Thyroid gland (tissue), 4 donors: Measurements from ENCODE around the gene TRUB2. TPM values are rescaled to one million over a fixed set of nuclear protein-coding genes. Genes with fewer than 3 reads are reported as not detected.

Source experiments
- DNase-seq, 2 donors: peaks; one replicate each; pipeline ENCODE4 v3.0.0-alpha.2; 2019
- H3K27ac ChIP-seq, 3 donors: fragments of 200-600 bp; sonication (generic); 1 replicate in 2 of 3; 2 replicates in 1 of 3; pipeline ENCODE4 v1.5.1; 2016 to 2019; ENCODE audit warnings: mild to moderate bottlenecking in 1 of 3, moderate library complexity in 1 of 3
- H3K27me3 ChIP-seq: fragments of 200-600 bp; sonication (generic); one replicate; pipeline ENCODE4 v1.5.1; 2019
- H3K36me3 ChIP-seq, 2 donors: fragments of 200-600 bp; sonication (generic); one replicate each; pipeline ENCODE4 v1.5.1; 2016 to 2019
- H3K4me1 ChIP-seq, 2 donors: fragments of 200-600 bp; sonication (generic); one replicate each; pipeline ENCODE4 v1.5.1; 2017 to 2019
- H3K4me3 ChIP-seq, 3 donors: fragments of 200-600 bp; sonication (generic); replicated peaks in 1 of 3; 1 replicate in 2 of 3; 2 replicates in 1 of 3; pipeline ENCODE4 v1.5.1; 2016; ENCODE audit warnings: mild to moderate bottlenecking in 1 of 3
- H3K9me3 ChIP-seq: fragments of 200-600 bp; sonication (generic); one replicate; pipeline ENCODE4 v1.5.1; 2017
- POLR2A ChIP-seq, 2 donors: fragments of 450-650 bp; IDR thresholded peaks; one replicate each; pipeline ENCODE4 v1.6.1; 2017; ENCODE audit warnings: antibody characterized with exemption in 2 of 2, mild to moderate bottlenecking in 2 of 2, moderate library complexity in 1 of 2
- WGBS, 2 donors: methylation state at CpG; one replicate each; pipeline ENCODE4 v1.1.5; 2017; 5-methylcytosine and 5-hydroxymethylcytosine counted together
- intact Hi-C: fragments of 100-400 bp; cut with DNase I; formaldehyde crosslinking; loops from one replicate; pipeline ENCODE4 v1.15.1; 2023
- total RNA-seq, 4 donors: library from RNA; depleted of rRNA; stranded (reverse); fragments of >200 nt; gene quantifications; one replicate each; pipeline ENCODE4 v1.2.3, GENCODE V29; 2016
- TF ChIP-seq, protein P1 (sequence below), 6 experiments: fragments of 200-600 bp in 3 of 6; fragments of 450-650 bp in 3 of 6; sonication (generic) in 3 of 6; IDR thresholded peaks; one replicate each; pipeline ENCODE4 v1.5.1; 2016 to 2019; ENCODE audit warnings: antibody characterized with exemption in 6 of 6, mild to moderate bottlenecking in 2 of 6, inconsistent platforms in 1 of 6, moderate library complexity in 1 of 6

The TRUB2 gene
- total RNA-seq, 4 donors from 2014 or later, result 8.3 to 19.2 (median 16.6) TPM

DNA sequence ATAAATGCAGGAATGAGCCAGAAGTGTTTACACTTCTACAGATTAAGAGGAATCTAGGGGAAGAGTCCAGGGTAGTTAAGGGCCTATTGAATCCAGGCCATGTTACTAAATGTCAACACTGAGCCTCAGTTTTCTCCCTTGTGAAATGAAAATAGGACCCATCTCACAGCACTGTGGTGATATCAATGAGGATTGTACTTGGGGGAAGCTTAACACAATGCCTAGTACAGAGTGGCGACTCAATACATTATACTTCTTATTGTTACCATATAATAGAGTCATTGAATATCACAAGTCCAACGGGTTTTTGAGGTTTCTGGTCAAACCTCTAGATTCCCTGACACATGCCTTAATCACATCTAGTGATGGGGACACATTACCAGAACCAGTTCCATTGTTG lies 4.6 kb downstream of the TRUB2 start:
- H3K27ac ChIP-seq, result no peak overlapping the region
- DNase-seq, result no peak
- no peaks in the 10 kb centered on the region for H3K9me3 ChIP-seq
- intact Hi-C loops, result no loop called here
- no peak for TF ChIP-seq POLR2A (IDR thresholded peaks at IDR 0.05)
- TF ChIP-seq, protein P1, sequence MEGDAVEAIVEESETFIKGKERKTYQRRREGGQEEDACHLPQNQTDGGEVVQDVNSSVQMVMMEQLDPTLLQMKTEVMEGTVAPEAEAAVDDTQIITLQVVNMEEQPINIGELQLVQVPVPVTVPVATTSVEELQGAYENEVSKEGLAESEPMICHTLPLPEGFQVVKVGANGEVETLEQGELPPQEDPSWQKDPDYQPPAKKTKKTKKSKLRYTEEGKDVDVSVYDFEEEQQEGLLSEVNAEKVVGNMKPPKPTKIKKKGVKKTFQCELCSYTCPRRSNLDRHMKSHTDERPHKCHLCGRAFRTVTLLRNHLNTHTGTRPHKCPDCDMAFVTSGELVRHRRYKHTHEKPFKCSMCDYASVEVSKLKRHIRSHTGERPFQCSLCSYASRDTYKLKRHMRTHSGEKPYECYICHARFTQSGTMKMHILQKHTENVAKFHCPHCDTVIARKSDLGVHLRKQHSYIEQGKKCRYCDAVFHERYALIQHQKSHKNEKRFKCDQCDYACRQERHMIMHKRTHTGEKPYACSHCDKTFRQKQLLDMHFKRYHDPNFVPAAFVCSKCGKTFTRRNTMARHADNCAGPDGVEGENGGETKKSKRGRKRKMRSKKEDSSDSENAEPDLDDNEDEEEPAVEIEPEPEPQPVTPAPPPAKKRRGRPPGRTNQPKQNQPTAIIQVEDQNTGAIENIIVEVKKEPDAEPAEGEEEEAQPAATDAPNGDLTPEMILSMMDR (IDR thresholded peaks at IDR 0.05), result no peak
- H3K4me1 ChIP-seq, result peaks cover 5 to 7% of the 10 kb centered on the region in 2 donors
- no peak overlapping the region for H3K4me3 ChIP-seq
- WGBS, 2 donors, result 81 to 86% methylated on average over 2 of the region's 2 CpGs
- H3K27me3 ChIP-seq, result no peaks in the 10 kb centered on the region
- H3K36me3 ChIP-seq, result peaks cover 13 to 28% of the 10 kb centered on the region in 2 donors

DNA sequence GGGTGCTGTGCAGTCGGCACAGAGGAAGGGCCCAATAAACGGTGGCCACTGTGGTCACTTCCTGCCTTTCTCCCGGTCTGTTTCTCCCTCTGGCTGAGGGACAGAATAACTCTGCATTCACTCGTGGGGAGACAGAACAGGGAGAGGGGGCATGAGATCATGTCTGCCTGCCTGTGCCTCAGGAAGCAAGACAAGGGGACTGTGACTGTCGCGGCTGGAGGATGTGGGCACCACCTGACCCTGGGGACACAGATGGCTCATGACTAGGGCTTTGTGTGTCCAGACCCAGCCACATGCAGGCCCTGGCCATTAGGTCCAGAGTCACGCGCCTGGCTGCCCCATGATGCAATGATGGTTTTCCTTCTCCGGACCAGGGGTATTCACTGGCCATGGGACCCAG lies 5.8 kb downstream of the TRUB2 start:
- DNase-seq, result no peak
- no peak for TF ChIP-seq POLR2A (IDR thresholded peaks at IDR 0.05)
- no peaks in the 10 kb centered on the region for H3K27me3 ChIP-seq
- no peaks in the 10 kb centered on the region for H3K9me3 ChIP-seq
- 86 to 90% methylated on average over 9 of the region's 9 CpGs for WGBS, 2 donors
- H3K27ac ChIP-seq, result no peak overlapping the region
- peaks cover 1 to 3% of the 10 kb centered on the region in 2 donors for H3K4me1 ChIP-seq
- H3K4me3 ChIP-seq, result no peak overlapping the region
- intact Hi-C loops, result no loop called here
- H3K36me3 ChIP-seq, result peaks cover 13 to 30% of the 10 kb centered on the region in 2 donors

DNA sequence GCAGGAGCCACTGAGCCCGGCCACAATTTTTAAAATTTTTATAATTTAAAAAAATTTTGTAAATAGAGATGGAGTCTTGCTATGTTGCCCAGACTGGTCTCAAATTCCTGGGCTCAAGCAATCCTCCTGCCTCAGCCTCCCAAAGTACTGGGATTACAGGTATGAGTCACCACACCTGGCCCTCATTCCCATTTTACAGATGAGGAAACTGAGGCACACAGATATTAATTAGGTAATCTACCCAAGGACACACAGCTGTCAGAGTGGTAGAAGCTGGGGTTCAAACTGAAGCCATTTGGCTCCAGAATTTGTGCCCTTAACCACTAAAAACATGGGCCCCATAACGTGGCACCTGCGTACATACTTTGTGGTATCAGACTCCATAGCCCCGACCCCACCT lies 7.5 kb downstream of the TRUB2 start:
- 95 to 97% methylated on average over 4 of the region's 4 CpGs for WGBS, 2 donors
- no peak for DNase-seq
- H3K4me3 ChIP-seq, result no peak overlapping the region
- H3K27ac ChIP-seq, result no peak overlapping the region
- intact Hi-C loops, result no loop called here
- H3K4me1 ChIP-seq, result no peaks in the 10 kb centered on the region
- no peak for TF ChIP-seq POLR2A (IDR thresholded peaks at IDR 0.05)
- TF ChIP-seq, protein P1 (IDR thresholded peaks at IDR 0.05), result no peak
- H3K36me3 ChIP-seq, result peaks cover 29 to 46% of the 10 kb centered on the region in 2 donors
- H3K27me3 ChIP-seq, result no peaks in the 10 kb centered on the region
- no peaks in the 10 kb centered on the region for H3K9me3 ChIP-seq

DNA sequence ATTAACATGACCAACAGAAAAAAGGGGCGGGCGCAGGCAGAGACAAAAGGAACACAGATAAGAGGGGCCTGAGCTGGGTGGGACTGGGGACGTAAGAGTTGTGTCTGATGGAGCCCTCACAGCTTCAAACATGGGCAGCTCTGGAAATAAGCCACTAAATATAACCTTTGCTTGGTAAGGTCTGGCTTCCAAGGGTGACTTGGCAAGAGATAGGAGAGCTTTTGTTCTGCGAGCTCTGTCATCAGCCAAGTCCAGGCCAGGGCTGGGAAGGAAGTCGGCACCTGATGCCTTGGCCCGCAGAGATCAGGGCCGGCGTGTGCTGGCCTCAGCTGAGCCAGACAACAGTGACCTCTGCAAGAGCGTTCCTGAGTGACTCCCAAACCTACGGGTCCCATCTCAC lies 11.8 kb downstream of the TRUB2 start:
- H3K4me1 ChIP-seq, result no peaks in the 10 kb centered on the region
- no peak for DNase-seq
- intact Hi-C loops, result no loop called here
- no peak overlapping the region for H3K27ac ChIP-seq
- H3K4me3 ChIP-seq, result no peak overlapping the region
- no peak for TF ChIP-seq POLR2A (IDR thresholded peaks at IDR 0.05)
- TF ChIP-seq, protein P1 (IDR thresholded peaks at IDR 0.05), result no peak
- WGBS, 2 donors, result 80 to 84% methylated on average over 10 of the region's 10 CpGs
- no peaks in the 10 kb centered on the region for H3K9me3 ChIP-seq
- no peaks in the 10 kb centered on the region for H3K27me3 ChIP-seq
- peaks cover 32 to 36% of the 10 kb centered on the region in 2 donors for H3K36me3 ChIP-seq

DNA sequence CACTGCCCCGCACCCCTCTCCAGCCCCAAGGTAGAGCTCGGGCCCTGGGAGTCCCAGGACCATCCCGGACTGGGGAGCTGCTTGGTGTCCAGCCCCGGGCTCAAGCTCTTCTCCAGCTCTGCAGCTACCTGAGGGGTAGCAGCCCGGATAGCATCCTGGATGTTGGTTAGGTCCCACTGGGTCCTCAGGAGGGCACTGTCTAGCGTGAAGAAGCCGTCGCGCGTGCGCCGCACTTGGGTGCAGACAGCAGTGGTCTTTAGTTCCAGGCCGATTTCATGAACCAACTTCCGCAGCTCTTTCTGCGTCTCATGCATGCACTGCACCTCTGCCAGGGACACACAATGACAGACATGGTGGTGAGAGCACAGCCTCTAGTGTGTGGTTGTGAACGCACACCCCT lies 12.7 kb downstream of the TRUB2 start:
- TF ChIP-seq POLR2A (IDR thresholded peaks at IDR 0.05), result no peak
- TF ChIP-seq, protein P1 (IDR thresholded peaks at IDR 0.05), result no peak
- Histone ChIP-seq H3K4me1 (no peaks in the 10 kb centered on the region), H3K27ac (no peak overlapping the region), H3K4me3 (no peak overlapping the region), H3K36me3 (peaks cover 24 to 31% of the 10 kb centered on the region in 2 donors), H3K9me3 (no peaks in the 10 kb centered on the region), H3K27me3 (no peaks in the 10 kb centered on the region)
- intact Hi-C loops, result no loop called here
- 95 to 98% methylated on average over 13 to 15 of the region's 16 CpGs for WGBS, 2 donors
- DNase-seq, result no peak

DNA sequence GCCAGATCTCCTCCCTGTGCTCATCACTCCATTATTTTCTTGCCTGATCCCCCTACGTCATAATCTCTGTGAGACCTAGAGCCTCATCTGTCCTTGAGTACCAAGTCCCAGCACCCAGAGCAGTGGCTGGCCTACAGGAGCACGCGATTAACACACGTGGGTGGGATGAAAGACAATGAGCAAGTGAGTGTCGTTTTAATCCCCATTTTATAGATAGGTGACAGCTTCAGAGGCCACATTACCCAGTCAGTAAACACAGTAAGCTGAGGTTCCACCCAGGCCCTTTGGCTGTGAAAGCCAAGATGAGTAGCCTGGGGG lies 17.3 kb downstream of the TRUB2 start:
- Histone ChIP-seq H3K4me1 (no peaks in the 10 kb centered on the region), H3K27me3 (no peaks in the 10 kb centered on the region), H3K9me3 (no peaks in the 10 kb centered on the region), H3K4me3 (no peak overlapping the region), H3K27ac (no peak overlapping the region), H3K36me3 (peaks cover 7 to 10% of the 10 kb centered on the region in 2 donors)
- TF ChIP-seq POLR2A (IDR thresholded peaks at IDR 0.05), result no peak
- TF ChIP-seq, protein P1 (IDR thresholded peaks at IDR 0.05), result no peak
- 70 to 76% methylated on average over 5 of the region's 5 CpGs for WGBS, 2 donors
- DNase-seq, result no peak
- intact Hi-C loops, result no loop called here
